Vagina (tissue), 2 donors: Measurements from ENCODE around the gene ADAP1.

Experiments used
- POLR2A ChIP-seq, 2 donors: fragments of 450-650 bp; IDR thresholded peaks; one replicate each; pipeline ENCODE4 v1.6.1; 2017; ENCODE audit warnings: antibody characterized with exemption in 2 of 2, mild to moderate bottlenecking in 2 of 2, moderate library complexity in 2 of 2
- POLR2AphosphoS5 ChIP-seq, 2 donors: sonication (generic); formaldehyde crosslinking; IDR thresholded peaks; one replicate each; pipeline ENCODE4 v1.9.0; 2017; ENCODE audit warnings: antibody characterized with exemption in 2 of 2, mild to moderate bottlenecking in 2 of 2, low read depth in 1 of 2; ENCODE audit not compliant: insufficient read depth in 1 of 2
- TF ChIP-seq, protein P1 (sequence below), 3 experiments: fragments of 450-650 bp in 2 of 3; fragments of 200-600 bp in 1 of 3; sonication (generic) in 1 of 3; IDR thresholded peaks; one replicate each; pipeline ENCODE4 v1.5.1; 2017 to 2019; ENCODE audit warnings: antibody characterized with exemption in 3 of 3, mild to moderate bottlenecking in 2 of 3, moderate library complexity in 2 of 3

DNA sequence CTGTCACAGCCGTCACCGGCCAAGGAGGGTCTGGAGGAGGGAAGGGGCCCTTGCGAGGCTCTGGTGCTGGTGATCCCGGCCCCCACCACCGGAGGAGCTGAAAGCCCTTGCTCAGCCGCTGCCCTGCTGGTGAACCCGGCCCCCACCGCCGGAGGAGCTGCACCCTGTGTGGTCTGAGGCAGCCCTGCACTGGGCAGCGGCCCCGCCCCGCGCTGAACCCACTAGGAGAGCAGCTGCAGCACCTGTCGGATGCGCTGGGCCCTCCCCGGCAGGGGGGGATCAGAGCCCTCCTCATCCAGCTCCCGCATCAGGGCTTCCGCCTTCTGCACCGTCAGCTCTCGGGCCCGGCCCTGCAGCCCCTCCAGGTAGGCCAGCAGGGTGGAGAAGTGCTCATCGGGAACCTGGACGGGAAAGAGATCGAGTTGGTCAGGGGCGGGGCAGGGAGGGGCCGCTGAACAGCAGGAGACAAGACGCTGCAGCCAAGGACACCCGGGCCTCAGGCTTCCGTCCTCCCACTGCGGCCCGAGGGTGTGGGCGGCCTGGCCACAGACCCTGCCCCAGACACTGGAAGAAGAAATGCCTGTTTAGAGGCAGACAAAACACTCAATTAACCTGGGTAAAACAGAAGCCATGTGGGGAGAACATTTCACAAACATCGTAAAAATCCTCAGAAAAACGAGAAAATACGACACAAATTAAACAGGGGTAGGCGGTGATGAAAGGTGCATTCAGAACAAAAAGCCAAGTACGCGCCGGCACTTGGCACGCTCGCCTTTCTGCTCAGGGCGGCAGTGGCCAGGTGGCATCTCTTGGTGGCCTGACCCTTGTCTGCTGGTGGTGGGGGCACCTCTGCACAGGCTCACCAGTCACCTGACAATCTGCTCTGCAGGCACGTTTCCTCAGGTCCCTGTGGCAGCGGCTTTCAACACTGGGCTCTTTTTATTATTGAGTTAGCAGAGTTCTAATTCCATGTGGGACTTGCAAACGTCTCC lies 43.2 kb upstream of the ADAP1 start:
- TF ChIP-seq, protein P1, sequence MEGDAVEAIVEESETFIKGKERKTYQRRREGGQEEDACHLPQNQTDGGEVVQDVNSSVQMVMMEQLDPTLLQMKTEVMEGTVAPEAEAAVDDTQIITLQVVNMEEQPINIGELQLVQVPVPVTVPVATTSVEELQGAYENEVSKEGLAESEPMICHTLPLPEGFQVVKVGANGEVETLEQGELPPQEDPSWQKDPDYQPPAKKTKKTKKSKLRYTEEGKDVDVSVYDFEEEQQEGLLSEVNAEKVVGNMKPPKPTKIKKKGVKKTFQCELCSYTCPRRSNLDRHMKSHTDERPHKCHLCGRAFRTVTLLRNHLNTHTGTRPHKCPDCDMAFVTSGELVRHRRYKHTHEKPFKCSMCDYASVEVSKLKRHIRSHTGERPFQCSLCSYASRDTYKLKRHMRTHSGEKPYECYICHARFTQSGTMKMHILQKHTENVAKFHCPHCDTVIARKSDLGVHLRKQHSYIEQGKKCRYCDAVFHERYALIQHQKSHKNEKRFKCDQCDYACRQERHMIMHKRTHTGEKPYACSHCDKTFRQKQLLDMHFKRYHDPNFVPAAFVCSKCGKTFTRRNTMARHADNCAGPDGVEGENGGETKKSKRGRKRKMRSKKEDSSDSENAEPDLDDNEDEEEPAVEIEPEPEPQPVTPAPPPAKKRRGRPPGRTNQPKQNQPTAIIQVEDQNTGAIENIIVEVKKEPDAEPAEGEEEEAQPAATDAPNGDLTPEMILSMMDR (IDR thresholded peaks at IDR 0.05), result no peak
- TF ChIP-seq POLR2AphosphoS5 (IDR thresholded peaks at IDR 0.05; ENCODE audit: insufficient read depth in 1 of 2, low read depth in 1 of 2) (no peak), POLR2A (IDR thresholded peaks at IDR 0.05) (no peak)
